Ecto neural progenitor cell (in vitro differentiated cells): ENCODE results near the gene AATK.

Experiments used
- DNase-seq: peaks from one replicate; pipeline ENCODE4 v3.0.0-alpha.2; 2018; ENCODE audit warnings: low spot score

Gene AATK

GRCh38 chr17:81127526-81128177 is 38.4 kb downstream of the AATK start:
- no peak for DNase-seq

- no peak for DNase-seq
These were observed 38.9 kb downstream of the AATK start for GRCh38 chr17:81127133-81127455.

- DNase-seq = no peak
These were observed 39.5 kb downstream of the AATK start for GRCh38 chr17:81126281-81127132.

GRCh38 chr17:81125573-81126081 is 40.4 kb downstream of the AATK start:
- no peak for DNase-seq

GRCh38 chr17:81124377-81124776 is 41.6 kb downstream of the AATK start:
- no peak for DNase-seq

GRCh38 chr17:81123052-81124048 is 42.7 kb downstream of the AATK start:
- DNase-seq = no peak

- DNase-seq = no peak
These were observed 43.9 kb downstream of the AATK start for GRCh38 chr17:81121841-81122733.

- no peak for DNase-seq
These were observed 45.1 kb downstream of the AATK start for GRCh38 chr17:81120695-81121621.

- no peak for DNase-seq
These were observed 45.9 kb downstream of the AATK start for GRCh38 chr17:81120149-81120484.

GRCh38 chr17:81119223-81120148 is 46.5 kb downstream of the AATK start:
- peak; percentile 96 for DNase-seq

- no peak for DNase-seq
These were observed 47.5 kb downstream of the AATK start for GRCh38 chr17:81118308-81119221.

GRCh38 chr17:81117672-81118198 is 48.3 kb downstream of the AATK start:
- no peak for DNase-seq

- DNase-seq = no peak
These were observed 49.3 kb downstream of the AATK start for GRCh38 chr17:81116704-81117103.

GRCh38 chr17:81115749-81116464 is 50.1 kb downstream of the AATK start:
- no peak for DNase-seq

- DNase-seq = no peak
These were observed 50.8 kb downstream of the AATK start for GRCh38 chr17:81115219-81115618.

GRCh38 chr17:81114351-81115093 is 51.5 kb downstream of the AATK start:
- no peak for DNase-seq
